Measurements from ENCODE around the gene PROC. TPM values are rescaled to one million over a fixed set of nuclear protein-coding genes. Genes with fewer than 3 reads are reported as not detected.
A peak's percentile ranks its signal among the peaks of the same experiment; 100 is the strongest.

PROC gene
- polyA plus RNA-seq, 3 donors from 2014 or later = 0.87 to 1.7 TPM; not detected in 1

GRCh38 chr2:127454595-127455565 is 36.7 kb downstream of the PROC start:
- no peaks in the 10 kb centered on the region for H3K4me1 Mint-ChIP-seq
- H3K27ac Mint-ChIP-seq = no peak overlapping the region
- peaks cover 0 to 2% (median 0%) of the 10 kb centered on the region in 3 donors for H3K27me3 Mint-ChIP-seq (ENCODE audit: low read depth in 3 of 3)
- H3K9me3 Mint-ChIP-seq = peaks cover 0 to 2% (median 0%) of the 10 kb centered on the region in 6 donors
- H3K4me3 Mint-ChIP-seq = no peak overlapping the region
- H3K36me3 Mint-ChIP-seq = peaks cover 15 to 26% (median 17%) of the 10 kb centered on the region in 3 donors
- DNase-seq = no peak

- H3K9me3 Mint-ChIP-seq = peaks cover 0 to 2% (median 0%) of the 10 kb centered on the region in 6 donors
- no peak for DNase-seq
- H3K27ac Mint-ChIP-seq = peak overlapping the region in 1 of 6 donors; percentile 15
- H3K4me1 Mint-ChIP-seq = no peaks in the 10 kb centered on the region
- H3K36me3 Mint-ChIP-seq = peaks cover 12 to 20% (median 15%) of the 10 kb centered on the region in 3 donors
- H3K27me3 Mint-ChIP-seq (ENCODE audit: low read depth in 3 of 3) = peaks cover 0 to 2% (median 0%) of the 10 kb centered on the region in 3 donors
- no peak overlapping the region for H3K4me3 Mint-ChIP-seq
These were observed 37.6 kb downstream of the PROC start for GRCh38 chr2:127455566-127456493.

GRCh38 chr2:127456960-127457359 is 38.7 kb downstream of the PROC start:
- H3K4me1 Mint-ChIP-seq = no peaks in the 10 kb centered on the region
- H3K36me3 Mint-ChIP-seq = peaks cover 12 to 20% (median 15%) of the 10 kb centered on the region in 3 donors
- no peak overlapping the region for H3K4me3 Mint-ChIP-seq
- no peak for DNase-seq
- H3K27ac Mint-ChIP-seq = no peak overlapping the region
- peaks cover 0 to 2% (median 0%) of the 10 kb centered on the region in 3 donors for H3K27me3 Mint-ChIP-seq (ENCODE audit: low read depth in 3 of 3)
- H3K9me3 Mint-ChIP-seq = peaks cover 0 to 2% (median 0%) of the 10 kb centered on the region in 6 donors

- Mint-ChIP-seq H3K27me3 (ENCODE audit: low read depth in 3 of 3) (peaks cover 0 to under 1% (median 0%) of the 10 kb centered on the region in 3 donors), H3K4me1 (peaks cover 0 to 6% of the 10 kb centered on the region in 2 donors), H3K9me3 (no peaks in the 10 kb centered on the region), H3K4me3 (no peak overlapping the region), H3K36me3 (peaks cover 9 to 10% (median 10%) of the 10 kb centered on the region in 3 donors), H3K27ac (no peak overlapping the region)
- no peak for DNase-seq
These were observed 44.2 kb downstream of the PROC start for GRCh38 chr2:127462461-127462860.

GRCh38 chr2:127463155-127463991 is 45.1 kb downstream of the PROC start:
- H3K36me3 Mint-ChIP-seq = peaks cover 14 to 15% (median 14%) of the 10 kb centered on the region in 3 donors
- no peak overlapping the region for H3K4me3 Mint-ChIP-seq
- H3K9me3 Mint-ChIP-seq = no peaks in the 10 kb centered on the region
- DNase-seq = no peak
- no peaks in the 10 kb centered on the region for H3K27me3 Mint-ChIP-seq (ENCODE audit: low read depth in 3 of 3)
- peaks cover 0 to 6% of the 10 kb centered on the region in 2 donors for H3K4me1 Mint-ChIP-seq
- no peak overlapping the region for H3K27ac Mint-ChIP-seq

GRCh38 chr2:127464470-127465257 is 46.4 kb downstream of the PROC start:
- Mint-ChIP-seq H3K27me3 (ENCODE audit: low read depth in 3 of 3) (no peaks in the 10 kb centered on the region), H3K36me3 (peaks cover 20 to 23% (median 21%) of the 10 kb centered on the region in 3 donors), H3K4me3 (no peak overlapping the region), H3K9me3 (no peaks in the 10 kb centered on the region), H3K4me1 (peaks cover 0 to 6% of the 10 kb centered on the region in 2 donors), H3K27ac (no peak overlapping the region)
- no peak for DNase-seq

- Mint-ChIP-seq H3K36me3 (peaks cover 20 to 23% (median 21%) of the 10 kb centered on the region in 3 donors), H3K27me3 (ENCODE audit: low read depth in 3 of 3) (no peaks in the 10 kb centered on the region), H3K4me3 (no peak overlapping the region), H3K9me3 (no peaks in the 10 kb centered on the region), H3K27ac (no peak overlapping the region), H3K4me1 (peaks cover 0 to 6% of the 10 kb centered on the region in 2 donors)
- DNase-seq = no peak
These were observed 47.0 kb downstream of the PROC start for GRCh38 chr2:127465258-127465657.

GRCh38 chr2:127469051-127469450 is 50.8 kb downstream of the PROC start:
- Mint-ChIP-seq H3K4me1 (peaks cover 0 to 6% of the 10 kb centered on the region in 2 donors), H3K36me3 (peaks cover 18 to 20% (median 18%) of the 10 kb centered on the region in 3 donors), H3K27me3 (ENCODE audit: low read depth in 3 of 3) (no peaks in the 10 kb centered on the region), H3K4me3 (no peak overlapping the region), H3K27ac (no peak overlapping the region), H3K9me3 (no peaks in the 10 kb centered on the region)
- DNase-seq = no peak

GRCh38 chr2:127469974-127470373 is 51.7 kb downstream of the PROC start:
- Mint-ChIP-seq H3K4me1 (peaks cover 0 to 6% of the 10 kb centered on the region in 2 donors), H3K36me3 (peaks cover 18 to 20% (median 19%) of the 10 kb centered on the region in 3 donors), H3K9me3 (peaks cover 0 to under 1% (median 0%) of the 10 kb centered on the region in 6 donors), H3K27me3 (ENCODE audit: low read depth in 3 of 3) (no peaks in the 10 kb centered on the region), H3K27ac (no peak overlapping the region), H3K4me3 (no peak overlapping the region)
- no peak for DNase-seq

GRCh38 chr2:127471286-127471988 is 53.2 kb downstream of the PROC start:
- H3K27me3 Mint-ChIP-seq (ENCODE audit: low read depth in 3 of 3) = no peaks in the 10 kb centered on the region

GRCh38 chr2:127472268-127472667 is 54.0 kb downstream of the PROC start:
- Mint-ChIP-seq H3K27me3 (ENCODE audit: low read depth in 3 of 3) (no peaks in the 10 kb centered on the region), H3K4me3 (no peak overlapping the region), H3K36me3 (peaks cover 21 to 24% (median 24%) of the 10 kb centered on the region in 3 donors), H3K9me3 (peaks cover 0 to 3% (median 0%) of the 10 kb centered on the region in 6 donors), H3K27ac (no peak overlapping the region), H3K4me1 (no peaks in the 10 kb centered on the region)
- DNase-seq = no peak

More at GRCh38 chr2:127471286-127471988, 53.2 kb downstream of the PROC start:
- peaks cover 0 to 3% (median 0%) of the 10 kb centered on the region in 6 donors for H3K9me3 Mint-ChIP-seq
- DNase-seq = no peak
- no peak overlapping the region for H3K27ac Mint-ChIP-seq
- H3K36me3 Mint-ChIP-seq = peaks cover 21 to 27% (median 26%) of the 10 kb centered on the region in 3 donors
- H3K4me3 Mint-ChIP-seq = no peak overlapping the region
- no peaks in the 10 kb centered on the region for H3K4me1 Mint-ChIP-seq

GRCh38 chr2:127475788-127476187 is 57.6 kb downstream of the PROC start:
- peaks cover 0 to 3% (median 0%) of the 10 kb centered on the region in 6 donors for H3K9me3 Mint-ChIP-seq
- H3K36me3 Mint-ChIP-seq = peaks cover 5 to 12% (median 11%) of the 10 kb centered on the region in 3 donors

More at GRCh38 chr2:127475788-127476187, 57.6 kb downstream of the PROC start:
- Mint-ChIP-seq H3K27ac (no peak overlapping the region), H3K4me1 (no peaks in the 10 kb centered on the region), H3K4me3 (no peak overlapping the region), H3K27me3 (ENCODE audit: low read depth in 3 of 3) (peaks cover 0 to 3% (median 0%) of the 10 kb centered on the region in 3 donors)
- DNase-seq = no peak
